Panc1 (cell line): Measurements from ENCODE around the gene AFF3. TPM values are rescaled to one million over a fixed set of nuclear protein-coding genes. Genes with fewer than 3 reads are reported as not detected.

Source experiments
- ATAC-seq: fragments of 200-7000 bp; cut with Tn5 transposase; 2 replicates; pipeline ENCODE4 v1.9.1; 2020; ENCODE audit warnings: mild to moderate bottlenecking, moderate library complexity
- BruUV-seq: library from RNA; stranded (reverse); fragments of 400-500 nt; replicated peaks from 2 replicates; lab custom pipeline; 2021; lab: Mats Ljungman, UMichigan
- CTCF ChIA-PET: fragments of 300-600 bp; sonication (Branson Sonifier 250); formaldehyde crosslinking; loops from one replicate; lab custom pipeline; 2022; ENCODE audit warnings: antibody characterized with exemption; lab: Charles Lee
- POLR2A ChIA-PET: fragments of 300-600 bp; sonication (Branson Sonifier 250); formaldehyde crosslinking; loops from one replicate; lab custom pipeline; 2022; ENCODE audit warnings: antibody characterized with exemption; lab: Charles Lee
- DNase-seq: peaks from one replicate; pipeline ENCODE4 v3.0.0-alpha.2; 2010; ENCODE audit warnings: low read depth, low spot score
- H3K27ac ChIP-seq: 2 replicates; pipeline ENCODE4 v1.5.1; 2011; ENCODE audit warnings: mild to moderate bottlenecking, low read length, inconsistent platforms
- H3K27me3 ChIP-seq: fragments of 200-500 bp; sonication (Bioruptor generic); 2 replicates; pipeline ENCODE4 v1.6.0; 2014; ENCODE audit warnings: low read length, inconsistent platforms; ENCODE audit not compliant: control insufficient read depth, insufficient read depth
- H3K36me3 ChIP-seq: fragments of 200-500 bp; sonication (Bioruptor generic); 2 replicates; pipeline ENCODE4 v1.5.1; 2014; ENCODE audit warnings: inconsistent platforms, mild to moderate bottlenecking, low read length, moderate library complexity; ENCODE audit not compliant: control insufficient read depth, insufficient read depth
- H3K4me1 ChIP-seq: 2 replicates; pipeline ENCODE4 v1.5.1; 2011; ENCODE audit warnings: inconsistent platforms, mild to moderate bottlenecking, low read length, moderate library complexity; ENCODE audit not compliant: control insufficient read depth, insufficient read depth
- H3K4me3 ChIP-seq, 2 experiments: 2 replicates each; pipeline ENCODE4 v1.5.1; 2011 to 2012; ENCODE audit warnings: low read depth in 2 of 2, low read length in 2 of 2, mild to moderate bottlenecking in 2 of 2, inconsistent platforms in 1 of 2, moderate library complexity in 1 of 2
- H3K9me3 ChIP-seq: fragments of 200-500 bp; sonication (Bioruptor generic); 2 replicates; pipeline ENCODE4 v1.5.1; 2014; ENCODE audit warnings: low read depth, mild to moderate bottlenecking, inconsistent platforms, low read length, moderate library complexity; ENCODE audit not compliant: control insufficient read depth, insufficient read depth
- POLR2AphosphoS5 ChIP-seq: IDR thresholded peaks from 2 replicates; pipeline ENCODE4 v1.6.1; 2012; ENCODE audit warnings: mild to moderate bottlenecking, low read depth, low read length, moderate library complexity
- SIN3A ChIP-seq: IDR thresholded peaks from 2 replicates; pipeline ENCODE4 v1.6.1; 2012; ENCODE audit warnings: low read depth, mild to moderate bottlenecking, low read length, moderate library complexity, borderline replicate concordance; ENCODE audit not compliant: insufficient read depth
- in situ Hi-C: cut with HindIII; loops from 2 replicates; pipeline ENCODE4 v1.10.0; 2016; ENCODE audit warnings: low sequenced_read_pairs, low pct_unique_long_range_greater_than_20kb
- intact Hi-C: fragments of 100-400 bp; cut with micrococcal nuclease; formaldehyde crosslinking; loops from one replicate; pipeline ENCODE4 v1.10.0; 2022; ENCODE audit not compliant: unreplicated experiment
- total RNA-seq: library from RNA; stranded (reverse); gene quantifications from one replicate; pipeline ENCODE4 v1.2.1, GENCODE V29; 2021; ENCODE audit not compliant: unreplicated experiment
- TF ChIP-seq, protein P1 (sequence below): fragments of 450-650 bp; IDR thresholded peaks from 2 replicates; pipeline ENCODE4 v1.5.1; 2017; ENCODE audit warnings: mild to moderate bottlenecking
- TF ChIP-seq, protein P2 (sequence below), 2 experiments: IDR thresholded peaks; 2 replicates each; pipeline ENCODE4 v1.6.1; 2011 to 2012; ENCODE audit warnings: low read depth in 2 of 2, control low read depth in 1 of 2, low read length in 1 of 2, mild to moderate bottlenecking in 1 of 2, moderate library complexity in 1 of 2; ENCODE audit not compliant: insufficient read depth in 1 of 2

AFF3 gene
- total RNA-seq, 1 experiment from 2014 or later, result 2.2 TPM

DNA sequence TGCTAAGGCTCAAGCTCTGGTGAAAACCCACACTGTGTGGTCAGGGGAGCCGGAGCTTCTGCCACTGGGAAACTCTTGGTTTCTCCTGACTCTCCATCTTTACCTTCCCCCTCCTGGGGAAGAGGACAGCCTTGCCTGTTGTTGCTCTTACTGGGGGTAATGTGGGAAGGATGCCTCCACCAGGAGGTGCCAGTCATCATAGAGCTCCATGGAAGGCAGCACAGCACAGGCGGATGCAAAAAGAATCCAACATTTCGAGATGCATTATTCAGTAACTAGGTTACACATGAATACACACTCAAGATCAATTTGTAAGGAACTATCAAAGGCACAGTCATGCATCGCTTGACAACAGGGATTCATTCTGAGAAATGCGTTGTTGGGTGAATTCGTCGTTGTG, 322.6 kb downstream of the AFF3 start:
- POLR2A ChIA-PET, result no interaction called here
- Histone ChIP-seq H3K36me3 (no peaks in the 10 kb centered on the region), H3K4me3 (no peak overlapping the region), H3K4me1 (no peaks in the 10 kb centered on the region), H3K27ac (no peak overlapping the region), H3K27me3 (no peaks in the 10 kb centered on the region), H3K9me3 (no peaks in the 10 kb centered on the region)
- ATAC-seq (peak; percentile 70), DNase-seq (no peak)
- BruUV-seq, result no TSS peak
- CTCF ChIA-PET, result interaction anchor here (0.7 kb wide), 1 partner anchor 92 kb away, joined by 3 read pairs; no protein-coding TSS in a partner anchor
- intact Hi-C loops (loop anchor here (2.0 kb wide), 1 partner anchor 423 kb away; no protein-coding TSS in a partner anchor), in situ Hi-C loops (no loop called here)
- TF ChIP-seq SIN3A, result no peak
- TF ChIP-seq, protein P1, sequence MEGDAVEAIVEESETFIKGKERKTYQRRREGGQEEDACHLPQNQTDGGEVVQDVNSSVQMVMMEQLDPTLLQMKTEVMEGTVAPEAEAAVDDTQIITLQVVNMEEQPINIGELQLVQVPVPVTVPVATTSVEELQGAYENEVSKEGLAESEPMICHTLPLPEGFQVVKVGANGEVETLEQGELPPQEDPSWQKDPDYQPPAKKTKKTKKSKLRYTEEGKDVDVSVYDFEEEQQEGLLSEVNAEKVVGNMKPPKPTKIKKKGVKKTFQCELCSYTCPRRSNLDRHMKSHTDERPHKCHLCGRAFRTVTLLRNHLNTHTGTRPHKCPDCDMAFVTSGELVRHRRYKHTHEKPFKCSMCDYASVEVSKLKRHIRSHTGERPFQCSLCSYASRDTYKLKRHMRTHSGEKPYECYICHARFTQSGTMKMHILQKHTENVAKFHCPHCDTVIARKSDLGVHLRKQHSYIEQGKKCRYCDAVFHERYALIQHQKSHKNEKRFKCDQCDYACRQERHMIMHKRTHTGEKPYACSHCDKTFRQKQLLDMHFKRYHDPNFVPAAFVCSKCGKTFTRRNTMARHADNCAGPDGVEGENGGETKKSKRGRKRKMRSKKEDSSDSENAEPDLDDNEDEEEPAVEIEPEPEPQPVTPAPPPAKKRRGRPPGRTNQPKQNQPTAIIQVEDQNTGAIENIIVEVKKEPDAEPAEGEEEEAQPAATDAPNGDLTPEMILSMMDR, result peak; percentile 18; the same call in 1 of the 2 replicates

DNA sequence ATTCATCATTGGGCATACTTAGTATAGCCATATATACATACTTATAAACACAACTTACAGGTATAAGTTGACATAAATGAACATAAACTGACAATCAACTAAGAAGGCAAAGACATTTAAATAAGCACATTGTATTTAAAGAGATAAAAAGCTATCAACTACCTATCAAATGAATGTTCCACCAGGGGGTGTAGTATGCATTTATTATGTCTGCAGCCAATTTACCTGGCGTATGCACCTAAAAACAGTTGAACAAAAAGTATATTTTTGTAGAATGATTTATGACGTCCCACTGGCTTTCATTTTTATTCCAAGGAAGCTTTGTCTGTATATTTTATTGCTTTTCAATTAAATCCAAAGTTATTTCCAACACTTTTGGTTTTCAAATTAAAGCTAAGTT, 323.5 kb downstream of the AFF3 start:
- ChIA-PET CTCF (interaction anchor here (1.0 kb wide), 1 partner anchor 442 kb away, joined by 4 read pairs; no protein-coding TSS in a partner anchor), POLR2A (interaction anchor here (0.7 kb wide), 1 partner anchor 115 kb away, joined by 3 read pairs; no protein-coding TSS in a partner anchor)
- DNase-seq (no peak), ATAC-seq (no peak)
- Histone ChIP-seq H3K4me1 (no peaks in the 10 kb centered on the region), H3K9me3 (no peaks in the 10 kb centered on the region), H3K4me3 (no peak overlapping the region), H3K27me3 (no peaks in the 10 kb centered on the region), H3K36me3 (no peaks in the 10 kb centered on the region), H3K27ac (no peak overlapping the region)
- no peak for TF ChIP-seq POLR2AphosphoS5
- TF ChIP-seq, protein P1, result peak; percentile 4; the same call in 1 of the 2 replicates
- TF ChIP-seq, protein P2, sequence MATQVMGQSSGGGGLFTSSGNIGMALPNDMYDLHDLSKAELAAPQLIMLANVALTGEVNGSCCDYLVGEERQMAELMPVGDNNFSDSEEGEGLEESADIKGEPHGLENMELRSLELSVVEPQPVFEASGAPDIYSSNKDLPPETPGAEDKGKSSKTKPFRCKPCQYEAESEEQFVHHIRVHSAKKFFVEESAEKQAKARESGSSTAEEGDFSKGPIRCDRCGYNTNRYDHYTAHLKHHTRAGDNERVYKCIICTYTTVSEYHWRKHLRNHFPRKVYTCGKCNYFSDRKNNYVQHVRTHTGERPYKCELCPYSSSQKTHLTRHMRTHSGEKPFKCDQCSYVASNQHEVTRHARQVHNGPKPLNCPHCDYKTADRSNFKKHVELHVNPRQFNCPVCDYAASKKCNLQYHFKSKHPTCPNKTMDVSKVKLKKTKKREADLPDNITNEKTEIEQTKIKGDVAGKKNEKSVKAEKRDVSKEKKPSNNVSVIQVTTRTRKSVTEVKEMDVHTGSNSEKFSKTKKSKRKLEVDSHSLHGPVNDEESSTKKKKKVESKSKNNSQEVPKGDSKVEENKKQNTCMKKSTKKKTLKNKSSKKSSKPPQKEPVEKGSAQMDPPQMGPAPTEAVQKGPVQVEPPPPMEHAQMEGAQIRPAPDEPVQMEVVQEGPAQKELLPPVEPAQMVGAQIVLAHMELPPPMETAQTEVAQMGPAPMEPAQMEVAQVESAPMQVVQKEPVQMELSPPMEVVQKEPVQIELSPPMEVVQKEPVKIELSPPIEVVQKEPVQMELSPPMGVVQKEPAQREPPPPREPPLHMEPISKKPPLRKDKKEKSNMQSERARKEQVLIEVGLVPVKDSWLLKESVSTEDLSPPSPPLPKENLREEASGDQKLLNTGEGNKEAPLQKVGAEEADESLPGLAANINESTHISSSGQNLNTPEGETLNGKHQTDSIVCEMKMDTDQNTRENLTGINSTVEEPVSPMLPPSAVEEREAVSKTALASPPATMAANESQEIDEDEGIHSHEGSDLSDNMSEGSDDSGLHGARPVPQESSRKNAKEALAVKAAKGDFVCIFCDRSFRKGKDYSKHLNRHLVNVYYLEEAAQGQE (IDR thresholded peaks at IDR 0.05; ENCODE audit: insufficient read depth in 1 of 2, low read depth in 2 of 2, low read length in 1 of 2), result no peak
- intact Hi-C loops, result loop anchor here (2.0 kb wide), 1 partner anchor 424 kb away; no protein-coding TSS in a partner anchor
- in situ Hi-C loops, result no loop called here
- no TSS peak for BruUV-seq
